HUES48 (cell line): ENCODE data around the gene HSPG2.
"Not testable (repeated sequence)": the region's sequence is repeated elsewhere in the genome, so short reads cannot be mapped to it uniquely, and the experiment has no call there.

Experiments
- H3K27ac ChIP-seq: one replicate; pipeline ENCODE4 v1.7.0; 2013; ENCODE audit warnings: low read depth, low read length, inconsistent platforms
- H3K27me3 ChIP-seq: 2 replicates; pipeline ENCODE4 v1.6.1; 2013; ENCODE audit warnings: mild to moderate bottlenecking, low read length; ENCODE audit not compliant: control insufficient read depth, insufficient read depth
- H3K36me3 ChIP-seq: 2 replicates; pipeline ENCODE4 v1.6.1; 2013; ENCODE audit warnings: low read length; ENCODE audit not compliant: control insufficient read depth, insufficient read depth
- H3K4me1 ChIP-seq: 2 replicates; pipeline ENCODE4 v1.6.1; 2013; ENCODE audit warnings: mild to moderate bottlenecking, low read length; ENCODE audit not compliant: control insufficient read depth, insufficient read depth
- H3K4me3 ChIP-seq: 2 replicates; pipeline ENCODE4 v1.5.1; 2013; ENCODE audit warnings: mild to moderate bottlenecking, low read depth, low read length
- H3K9ac ChIP-seq: 2 replicates; pipeline ENCODE4 v1.6.1; 2013; ENCODE audit warnings: mild to moderate bottlenecking, low read depth, low read length, moderate library complexity
- H3K9me3 ChIP-seq: 2 replicates; pipeline ENCODE4 v1.6.1; 2013; ENCODE audit warnings: low read length; ENCODE audit not compliant: control insufficient read depth, insufficient read depth

The HSPG2 gene

GRCh38 chr1:21973948-21974347 lies 36.8 kb upstream of the HSPG2 start:
- not testable (repeated sequence) for H3K36me3 ChIP-seq, H3K4me1 ChIP-seq, H3K9me3 ChIP-seq, H3K27ac ChIP-seq, H3K4me3 ChIP-seq, H3K9ac ChIP-seq, H3K27me3 ChIP-seq

GRCh38 chr1:21972973-21973441 lies 35.9 kb upstream of the HSPG2 start:
- H3K36me3 ChIP-seq, H3K4me3 ChIP-seq, H3K4me1 ChIP-seq, H3K9me3 ChIP-seq, H3K9ac ChIP-seq, H3K27me3 ChIP-seq: not testable (repeated sequence)
- peak overlapping the region; percentile 58 for H3K27ac ChIP-seq

GRCh38 chr1:21970523-21970922 lies 33.4 kb upstream of the HSPG2 start:
- not testable (repeated sequence) for H3K4me3 ChIP-seq, H3K4me1 ChIP-seq, H3K9me3 ChIP-seq, H3K27me3 ChIP-seq, H3K36me3 ChIP-seq, H3K27ac ChIP-seq, H3K9ac ChIP-seq

GRCh38 chr1:21969066-21969465 lies 32.0 kb upstream of the HSPG2 start:
- not testable (repeated sequence) for H3K27me3 ChIP-seq, H3K9me3 ChIP-seq, H3K27ac ChIP-seq, H3K4me1 ChIP-seq, H3K36me3 ChIP-seq, H3K9ac ChIP-seq, H3K4me3 ChIP-seq

GRCh38 chr1:21967216-21967615 lies 30.1 kb upstream of the HSPG2 start:
- not testable (repeated sequence) for H3K27ac ChIP-seq, H3K9me3 ChIP-seq, H3K4me3 ChIP-seq

GRCh38 chr1:21966247-21967000 lies 29.3 kb upstream of the HSPG2 start:
- Histone ChIP-seq H3K36me3 (no peaks in the 10 kb centered on the region), H3K4me1 (peaks cover 6% of the 10 kb centered on the region), H3K27ac (no peak overlapping the region), H3K9ac (no peak overlapping the region), H3K9me3 (no peaks in the 10 kb centered on the region), H3K4me3 (no peak overlapping the region), H3K27me3 (no peaks in the 10 kb centered on the region)

More at GRCh38 chr1:21967216-21967615, 30.1 kb upstream of the HSPG2 start:
- not testable (repeated sequence) for H3K27me3 ChIP-seq, H3K4me1 ChIP-seq, H3K9ac ChIP-seq, H3K36me3 ChIP-seq

- no peak overlapping the region for H3K9ac ChIP-seq
- 0 out of 2 replicates have a peak overlapping the region, but pooled peaks have one; percentile 11 for H3K4me3 ChIP-seq
- peaks cover 6% of the 10 kb centered on the region for H3K4me1 ChIP-seq
- H3K27me3 ChIP-seq: no peaks in the 10 kb centered on the region
- H3K9me3 ChIP-seq: no peaks in the 10 kb centered on the region
- no peaks in the 10 kb centered on the region for H3K36me3 ChIP-seq
- no peak overlapping the region for H3K27ac ChIP-seq
Measured at GRCh38 chr1:21963477-21964217, 26.5 kb upstream of the HSPG2 start.

GRCh38 chr1:21961799-21962198 lies 24.7 kb upstream of the HSPG2 start:
- Histone ChIP-seq H3K36me3 (no peaks in the 10 kb centered on the region), H3K9ac (no peak overlapping the region), H3K9me3 (no peaks in the 10 kb centered on the region), H3K4me3 (no peak overlapping the region), H3K27ac (no peak overlapping the region), H3K4me1 (peaks cover 6% of the 10 kb centered on the region), H3K27me3 (no peaks in the 10 kb centered on the region)

GRCh38 chr1:21961337-21961736 lies 24.2 kb upstream of the HSPG2 start:
- Histone ChIP-seq H3K4me3 (no peak overlapping the region), H3K9ac (no peak overlapping the region), H3K27me3 (no peaks in the 10 kb centered on the region), H3K27ac (no peak overlapping the region), H3K4me1 (peaks cover 10% of the 10 kb centered on the region), H3K9me3 (no peaks in the 10 kb centered on the region), H3K36me3 (no peaks in the 10 kb centered on the region)

GRCh38 chr1:21956720-21957552 lies 19.8 kb upstream of the HSPG2 start:
- no peak overlapping the region for H3K4me3 ChIP-seq
- peaks cover 14% of the 10 kb centered on the region for H3K4me1 ChIP-seq
- no peak overlapping the region for H3K27ac ChIP-seq
- no peaks in the 10 kb centered on the region for H3K9me3 ChIP-seq
- no peaks in the 10 kb centered on the region for H3K36me3 ChIP-seq
- no peak overlapping the region for H3K9ac ChIP-seq
- H3K27me3 ChIP-seq: no peaks in the 10 kb centered on the region
